Activated naive CD4-positive, alpha-beta T cell treated with anti-CD3 and anti-CD28 coated beads, Interleukin-2, amount 50 U/mL, for 24 hours (primary cell): ENCODE data around the gene TANGO6.

Experiments used
- H3K27ac Mint-ChIP-seq: one replicate; pipeline ENCODE4 v1.8.0; 2021; ENCODE audit warnings: mild to moderate bottlenecking, mixed read lengths
- H3K27me3 Mint-ChIP-seq: one replicate; pipeline ENCODE4 v1.8.0; 2021; ENCODE audit warnings: mixed read lengths
- H3K36me3 Mint-ChIP-seq: one replicate; pipeline ENCODE4 v1.8.0; 2021; ENCODE audit warnings: mixed read lengths
- H3K4me1 Mint-ChIP-seq: one replicate; pipeline ENCODE4 v1.8.0; 2021; ENCODE audit warnings: mixed read lengths
- H3K4me3 Mint-ChIP-seq: one replicate; pipeline ENCODE4 v1.8.0; 2021; ENCODE audit warnings: mild to moderate bottlenecking, mixed read lengths
- H3K9me3 Mint-ChIP-seq: one replicate; pipeline ENCODE4 v1.8.0; 2021; ENCODE audit warnings: mixed read lengths

The TANGO6 gene

DNA sequence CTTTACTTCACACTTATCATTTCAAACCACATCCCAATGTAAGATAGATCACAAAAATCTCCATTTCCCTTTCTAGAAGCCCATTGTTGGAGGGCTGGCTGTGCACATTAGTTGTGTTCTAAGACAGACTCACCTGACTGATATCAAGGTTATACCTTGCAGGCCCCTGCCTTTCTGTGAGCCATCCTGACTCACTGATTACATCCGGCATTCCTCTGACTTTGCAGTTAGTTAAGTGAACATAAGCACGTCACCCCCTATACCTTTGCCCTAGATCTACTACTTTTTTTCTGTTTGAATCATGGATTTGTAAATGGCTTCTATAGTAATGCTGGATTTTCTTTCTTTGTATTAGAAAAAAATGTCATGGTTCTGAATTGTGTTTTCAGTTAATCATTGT is 78.3 kb downstream of the TANGO6 start:
- H3K27ac Mint-ChIP-seq: no peak overlapping the region
- peaks cover 17% of the 10 kb centered on the region for H3K36me3 Mint-ChIP-seq
- H3K9me3 Mint-ChIP-seq: no peaks in the 10 kb centered on the region
- no peaks in the 10 kb centered on the region for H3K27me3 Mint-ChIP-seq
- no peak overlapping the region for H3K4me3 Mint-ChIP-seq
- no peaks in the 10 kb centered on the region for H3K4me1 Mint-ChIP-seq

DNA sequence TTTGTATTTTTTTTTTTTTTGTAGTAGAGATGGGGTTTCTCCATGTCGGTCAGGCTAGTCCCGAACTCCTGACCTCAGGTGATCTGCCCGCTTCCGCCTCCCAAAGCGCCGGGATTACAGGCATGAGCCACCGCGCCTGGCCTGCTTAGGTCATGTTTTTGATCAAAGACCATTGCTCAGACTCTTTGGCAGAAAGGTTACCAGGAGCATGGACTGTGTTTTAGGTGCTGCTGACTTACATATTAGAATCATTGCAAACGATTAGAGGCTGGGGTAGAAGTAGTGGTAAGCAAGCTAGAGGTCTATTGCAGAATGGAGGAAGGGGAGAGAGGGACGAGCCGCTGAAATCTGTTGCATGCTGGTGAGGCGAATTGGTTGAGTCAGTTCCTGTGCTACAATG is 79.8 kb downstream of the TANGO6 start:
- no peaks in the 10 kb centered on the region for H3K27me3 Mint-ChIP-seq
- no peaks in the 10 kb centered on the region for H3K4me1 Mint-ChIP-seq
- H3K27ac Mint-ChIP-seq: no peak overlapping the region
- H3K36me3 Mint-ChIP-seq: peaks cover 25% of the 10 kb centered on the region
- H3K4me3 Mint-ChIP-seq: no peak overlapping the region
- H3K9me3 Mint-ChIP-seq: no peaks in the 10 kb centered on the region

DNA sequence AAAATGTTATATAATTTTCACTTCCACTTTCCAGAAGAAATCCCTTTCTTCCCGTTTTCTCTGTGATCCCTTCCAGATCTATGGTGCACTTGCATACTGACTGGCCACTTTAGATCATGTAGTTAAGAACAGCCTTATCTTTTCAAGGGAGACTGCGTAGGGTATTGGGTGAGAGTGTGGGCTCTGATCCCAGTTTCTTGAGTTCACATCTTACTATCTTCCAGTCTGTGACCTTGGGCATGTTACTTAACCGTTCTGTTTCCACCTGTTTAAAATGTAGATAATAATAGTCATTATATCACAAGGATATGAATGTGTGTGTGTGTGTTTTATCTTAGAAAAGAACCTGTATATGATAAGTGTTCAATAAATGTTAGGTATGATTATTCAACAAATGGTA is 83.7 kb downstream of the TANGO6 start:
- Mint-ChIP-seq H3K36me3 (peaks cover 30% of the 10 kb centered on the region), H3K9me3 (no peaks in the 10 kb centered on the region), H3K4me3 (no peak overlapping the region), H3K27ac (no peak overlapping the region), H3K27me3 (no peaks in the 10 kb centered on the region), H3K4me1 (no peaks in the 10 kb centered on the region)

DNA sequence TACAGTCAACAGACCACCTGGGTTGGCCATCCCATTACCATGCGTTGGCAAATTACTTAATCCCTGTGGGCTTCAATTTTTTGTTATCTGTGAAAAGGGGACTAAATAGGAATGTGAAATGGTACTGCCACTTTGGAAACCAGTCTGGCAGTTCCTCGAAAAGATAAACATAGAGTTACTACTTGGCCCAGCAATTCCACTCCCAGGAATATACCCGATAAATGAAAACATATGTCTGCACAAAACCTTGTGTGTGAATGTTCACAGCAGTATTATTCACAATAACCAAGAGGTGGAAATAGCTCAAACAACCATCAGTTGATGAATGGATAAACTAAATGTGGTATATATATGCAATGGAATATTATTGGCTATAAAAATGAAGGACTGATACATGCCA is 87.9 kb downstream of the TANGO6 start:
- Mint-ChIP-seq H3K4me1 (no peaks in the 10 kb centered on the region), H3K4me3 (no peak overlapping the region), H3K27ac (no peak overlapping the region), H3K9me3 (no peaks in the 10 kb centered on the region), H3K36me3 (peaks cover 30% of the 10 kb centered on the region), H3K27me3 (no peaks in the 10 kb centered on the region)

DNA sequence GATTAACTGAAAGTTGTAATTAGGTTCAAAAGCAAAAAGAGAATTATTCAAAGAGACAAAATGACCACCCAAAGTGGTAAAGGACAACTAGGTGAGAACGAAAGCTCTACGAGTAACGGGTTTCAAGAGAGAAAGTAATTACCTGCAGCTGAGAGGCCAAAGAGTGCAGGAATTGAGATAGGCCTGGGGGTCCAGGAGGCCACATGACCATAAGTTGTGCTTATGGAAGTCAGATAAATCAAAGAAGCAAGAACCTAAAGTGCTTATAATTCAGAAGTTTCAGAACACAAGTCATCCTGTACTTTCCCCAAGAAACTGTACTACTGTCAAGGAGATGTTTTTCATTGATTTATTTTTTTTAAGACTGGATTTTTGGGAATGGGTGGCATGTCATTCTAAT is 91.1 kb downstream of the TANGO6 start:
- no peaks in the 10 kb centered on the region for H3K9me3 Mint-ChIP-seq
- H3K36me3 Mint-ChIP-seq: peaks cover 24% of the 10 kb centered on the region
- H3K4me1 Mint-ChIP-seq: no peaks in the 10 kb centered on the region
- H3K27me3 Mint-ChIP-seq: no peaks in the 10 kb centered on the region
- no peak overlapping the region for H3K4me3 Mint-ChIP-seq
- H3K27ac Mint-ChIP-seq: no peak overlapping the region

DNA sequence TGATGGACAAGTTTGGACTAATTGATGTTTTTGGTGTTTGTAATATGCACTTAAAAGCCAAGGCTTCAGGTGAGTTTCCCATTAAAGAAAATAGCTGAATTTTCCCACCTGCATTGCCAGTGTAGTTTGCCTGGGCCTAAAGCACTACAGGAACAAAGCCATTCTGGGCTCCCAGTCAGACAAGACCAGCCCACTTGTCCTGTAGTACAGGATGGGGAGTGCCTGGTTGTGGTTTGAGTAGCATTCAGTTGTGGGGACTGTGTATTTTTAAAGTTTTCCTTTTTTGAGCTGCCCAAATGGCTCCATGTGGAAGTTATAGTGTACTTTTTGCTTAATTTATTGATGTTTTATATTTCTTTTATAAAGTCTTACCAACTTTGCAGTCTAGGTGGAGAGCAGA is 91.7 kb downstream of the TANGO6 start:
- H3K27me3 Mint-ChIP-seq: no peaks in the 10 kb centered on the region
- H3K9me3 Mint-ChIP-seq: no peaks in the 10 kb centered on the region
- no peaks in the 10 kb centered on the region for H3K4me1 Mint-ChIP-seq
- peaks cover 23% of the 10 kb centered on the region for H3K36me3 Mint-ChIP-seq
- H3K27ac Mint-ChIP-seq: no peak overlapping the region
- no peak overlapping the region for H3K4me3 Mint-ChIP-seq

DNA sequence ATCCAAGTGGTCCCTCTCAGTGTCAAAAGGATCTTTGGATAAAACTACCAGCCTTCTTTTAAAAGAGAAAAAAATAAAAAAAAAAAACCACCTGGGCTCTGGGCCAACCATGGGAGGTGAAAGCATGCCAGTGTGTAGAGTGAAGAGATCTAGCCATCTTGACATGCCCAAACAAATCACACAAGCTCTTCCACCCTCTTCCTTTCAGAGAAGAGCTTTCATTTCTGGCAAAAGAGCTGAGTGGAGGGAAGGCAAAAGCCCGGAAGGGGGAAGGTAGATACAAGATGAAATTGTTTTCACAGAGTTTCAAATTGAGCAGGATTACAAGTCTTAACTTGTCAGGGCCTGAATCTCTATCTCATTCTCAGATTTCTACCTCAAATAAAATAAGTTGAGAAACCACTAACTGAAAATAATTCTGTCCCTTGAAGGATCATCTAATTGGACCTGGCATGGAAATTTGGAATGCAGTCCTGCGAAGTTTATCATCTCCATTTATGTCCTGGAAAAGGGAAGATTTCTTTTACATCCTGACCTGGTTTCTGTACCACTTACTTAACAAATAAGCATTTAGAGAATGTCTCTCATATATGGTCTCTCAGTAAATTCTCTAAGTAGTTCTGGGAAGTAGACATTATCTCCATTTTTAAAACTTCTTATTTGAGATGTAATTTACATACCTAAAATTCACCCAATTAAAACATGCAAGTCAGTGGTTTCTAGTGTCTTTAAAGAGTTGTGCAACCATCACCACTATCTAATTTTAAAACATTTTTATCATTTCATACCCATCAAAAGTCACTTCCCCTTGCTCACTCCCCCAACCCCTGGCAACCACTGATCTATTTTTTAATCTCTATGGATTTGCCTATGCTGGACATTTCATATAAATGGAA is 93.7 kb downstream of the TANGO6 start:
- H3K27ac Mint-ChIP-seq: no peak overlapping the region
- peaks cover 26% of the 10 kb centered on the region for H3K36me3 Mint-ChIP-seq
- H3K9me3 Mint-ChIP-seq: no peaks in the 10 kb centered on the region
- H3K4me3 Mint-ChIP-seq: no peak overlapping the region
- H3K4me1 Mint-ChIP-seq: no peaks in the 10 kb centered on the region
- H3K27me3 Mint-ChIP-seq: no peaks in the 10 kb centered on the region

DNA sequence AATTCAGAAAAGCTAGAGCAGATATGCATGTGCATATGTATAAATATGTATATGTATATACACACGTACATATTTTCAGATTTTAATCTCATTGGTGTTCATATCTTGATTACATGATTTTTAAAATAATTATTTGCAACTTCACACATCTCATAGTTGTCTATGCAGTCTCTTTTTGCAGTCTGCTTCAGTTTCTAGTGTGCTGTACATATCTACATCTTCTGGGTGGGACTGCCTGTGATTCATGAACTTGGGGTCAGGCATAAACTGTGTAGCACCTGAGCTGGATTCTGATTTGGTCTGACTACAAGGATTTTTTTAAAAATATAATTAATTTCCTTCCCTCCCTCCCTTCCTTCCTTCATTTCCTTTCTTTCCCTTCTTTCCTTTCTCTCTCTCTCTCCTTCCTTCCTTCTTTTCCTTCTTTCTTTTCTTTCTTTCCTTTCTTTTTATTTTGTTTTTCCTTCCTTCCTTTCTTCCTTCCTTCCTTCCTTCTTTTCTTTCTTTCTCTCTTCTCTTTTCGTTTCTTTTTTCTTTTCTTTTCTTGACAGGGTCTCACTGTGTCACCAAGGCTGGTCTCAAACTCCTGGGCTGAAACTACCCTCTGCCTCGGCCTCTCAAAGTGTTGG is 96.5 kb downstream of the TANGO6 start:
- H3K27ac Mint-ChIP-seq: no peak overlapping the region
- no peaks in the 10 kb centered on the region for H3K4me1 Mint-ChIP-seq
- H3K36me3 Mint-ChIP-seq: peaks cover 37% of the 10 kb centered on the region
- no peaks in the 10 kb centered on the region for H3K9me3 Mint-ChIP-seq
- H3K4me3 Mint-ChIP-seq: no peak overlapping the region
- H3K27me3 Mint-ChIP-seq: no peaks in the 10 kb centered on the region

DNA sequence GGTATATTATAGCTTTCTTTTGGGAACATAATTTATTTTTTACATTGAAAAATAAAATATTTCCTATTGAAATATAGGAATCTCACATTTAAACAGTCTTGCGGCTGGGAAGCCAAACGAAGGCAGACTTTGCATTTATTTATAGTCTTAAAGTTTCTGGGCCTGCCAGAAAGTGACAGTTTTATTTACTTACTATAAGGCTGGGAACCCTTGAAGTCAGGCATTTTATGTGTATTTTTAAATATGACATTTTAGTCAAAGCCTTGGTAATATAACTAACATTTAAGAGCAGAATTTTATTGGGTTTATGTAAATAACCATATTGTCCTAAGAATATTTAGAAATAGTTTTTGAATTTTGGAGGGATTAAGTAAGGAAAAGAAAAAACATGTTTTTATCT is 97.5 kb downstream of the TANGO6 start:
- H3K4me3 Mint-ChIP-seq: no peak overlapping the region
- no peak overlapping the region for H3K27ac Mint-ChIP-seq
- no peaks in the 10 kb centered on the region for H3K4me1 Mint-ChIP-seq
- H3K36me3 Mint-ChIP-seq: peaks cover 39% of the 10 kb centered on the region
- no peaks in the 10 kb centered on the region for H3K9me3 Mint-ChIP-seq
- no peaks in the 10 kb centered on the region for H3K27me3 Mint-ChIP-seq

DNA sequence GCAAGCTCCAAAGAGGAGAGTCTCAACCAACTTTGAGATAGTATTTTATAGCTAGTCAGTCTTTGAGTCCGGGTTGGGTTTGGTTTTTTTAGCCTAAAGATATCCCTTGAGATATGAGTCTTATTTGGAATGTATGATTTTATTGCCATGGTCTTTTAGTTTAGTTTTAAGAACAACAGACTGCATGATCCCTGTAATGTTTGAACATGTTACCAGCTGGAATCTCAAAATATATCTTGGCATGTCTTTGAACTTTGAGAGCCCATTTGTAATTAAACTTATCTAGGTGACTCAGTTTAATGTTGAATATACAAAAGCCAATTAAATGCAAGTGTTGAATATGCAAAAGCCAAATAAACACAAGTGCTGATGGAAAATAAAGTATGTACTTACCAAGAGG is 100.6 kb downstream of the TANGO6 start:
- no peak overlapping the region for H3K27ac Mint-ChIP-seq

DNA sequence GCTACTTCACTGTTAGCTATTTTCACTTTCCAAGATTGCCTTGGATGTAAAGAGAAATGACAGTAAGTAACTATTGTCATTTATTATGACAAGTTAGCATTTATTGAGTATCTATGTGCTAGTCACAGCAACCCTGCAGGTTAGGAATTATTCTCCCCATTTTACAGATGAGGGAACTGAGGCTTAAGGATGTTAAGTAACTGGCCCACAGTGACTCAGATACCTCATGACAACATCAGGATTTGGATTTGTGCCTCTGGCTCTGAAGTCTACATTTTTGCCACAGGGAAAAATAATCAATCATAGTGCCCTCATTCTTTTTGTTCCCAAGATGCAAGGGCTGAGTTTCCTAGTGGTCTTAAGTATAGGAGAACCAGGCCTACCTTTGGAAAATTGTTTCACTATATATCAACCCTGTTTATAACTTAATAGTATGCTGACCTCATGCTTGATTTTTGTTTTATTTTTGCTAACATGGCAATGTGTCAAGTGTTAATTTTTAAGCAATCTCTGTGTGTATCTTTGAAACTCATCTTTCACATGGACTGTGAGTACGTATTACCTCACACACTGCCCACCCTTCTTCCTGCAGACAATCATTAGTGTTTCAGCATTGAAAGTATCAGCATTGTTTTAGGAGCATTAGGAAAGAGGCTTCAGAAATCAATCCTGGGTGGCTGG is 105.0 kb downstream of the TANGO6 start:
- no peak overlapping the region for H3K27ac Mint-ChIP-seq
- no peaks in the 10 kb centered on the region for H3K27me3 Mint-ChIP-seq
- no peaks in the 10 kb centered on the region for H3K9me3 Mint-ChIP-seq
- no peaks in the 10 kb centered on the region for H3K4me1 Mint-ChIP-seq
- peaks cover 24% of the 10 kb centered on the region for H3K36me3 Mint-ChIP-seq
- H3K4me3 Mint-ChIP-seq: no peak overlapping the region

More for the DNA sequence above, 100.6 kb downstream of the TANGO6 start:
- Mint-ChIP-seq H3K9me3 (no peaks in the 10 kb centered on the region), H3K36me3 (peaks cover 35% of the 10 kb centered on the region), H3K27me3 (no peaks in the 10 kb centered on the region), H3K4me3 (no peak overlapping the region), H3K4me1 (no peaks in the 10 kb centered on the region)

DNA sequence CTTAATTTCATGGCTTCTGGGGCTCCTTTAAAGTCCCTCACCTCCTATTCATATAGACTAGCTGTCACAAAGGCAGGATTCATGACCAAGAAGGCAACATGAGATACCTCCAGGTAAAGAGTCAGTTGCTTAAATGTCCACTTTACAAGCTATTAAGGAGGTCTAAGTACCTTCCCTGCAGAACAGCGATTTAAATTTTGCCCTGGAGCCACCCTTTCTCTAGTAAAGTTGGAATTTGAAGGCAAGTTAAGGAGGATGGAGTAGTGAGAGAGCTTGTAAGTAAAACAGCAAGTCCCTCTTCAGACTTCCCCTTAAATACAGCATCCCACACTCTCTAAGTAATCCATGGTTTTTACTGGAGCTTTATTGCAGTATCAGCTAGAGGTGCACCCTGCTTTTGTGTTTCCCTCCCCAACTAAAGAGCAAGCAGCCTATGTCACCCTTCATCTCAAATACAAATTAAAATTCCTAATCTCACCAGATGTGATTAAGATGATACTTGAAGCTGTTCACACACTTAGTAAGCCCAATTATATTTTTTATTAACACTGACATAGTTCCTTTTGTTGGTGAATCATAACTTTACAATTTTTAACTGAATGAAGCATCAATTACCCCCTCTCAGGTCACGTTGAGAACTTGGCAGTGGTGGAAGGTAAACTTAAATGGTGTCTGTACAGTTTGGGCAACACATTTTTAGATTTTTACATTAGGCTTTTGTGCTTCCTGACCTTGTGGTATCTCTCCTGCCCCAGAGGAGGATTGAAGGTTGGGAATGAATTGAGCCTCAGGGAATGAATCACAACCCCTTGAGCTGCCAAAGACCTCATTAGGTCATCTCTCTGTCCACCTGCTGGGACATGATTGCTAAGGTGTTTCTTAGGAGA is 108.9 kb downstream of the TANGO6 start:
- H3K4me3 Mint-ChIP-seq: no peak overlapping the region
- H3K27me3 Mint-ChIP-seq: no peaks in the 10 kb centered on the region
- H3K4me1 Mint-ChIP-seq: no peaks in the 10 kb centered on the region
- no peaks in the 10 kb centered on the region for H3K9me3 Mint-ChIP-seq
- H3K27ac Mint-ChIP-seq: no peak overlapping the region
- peaks cover 5% of the 10 kb centered on the region for H3K36me3 Mint-ChIP-seq

DNA sequence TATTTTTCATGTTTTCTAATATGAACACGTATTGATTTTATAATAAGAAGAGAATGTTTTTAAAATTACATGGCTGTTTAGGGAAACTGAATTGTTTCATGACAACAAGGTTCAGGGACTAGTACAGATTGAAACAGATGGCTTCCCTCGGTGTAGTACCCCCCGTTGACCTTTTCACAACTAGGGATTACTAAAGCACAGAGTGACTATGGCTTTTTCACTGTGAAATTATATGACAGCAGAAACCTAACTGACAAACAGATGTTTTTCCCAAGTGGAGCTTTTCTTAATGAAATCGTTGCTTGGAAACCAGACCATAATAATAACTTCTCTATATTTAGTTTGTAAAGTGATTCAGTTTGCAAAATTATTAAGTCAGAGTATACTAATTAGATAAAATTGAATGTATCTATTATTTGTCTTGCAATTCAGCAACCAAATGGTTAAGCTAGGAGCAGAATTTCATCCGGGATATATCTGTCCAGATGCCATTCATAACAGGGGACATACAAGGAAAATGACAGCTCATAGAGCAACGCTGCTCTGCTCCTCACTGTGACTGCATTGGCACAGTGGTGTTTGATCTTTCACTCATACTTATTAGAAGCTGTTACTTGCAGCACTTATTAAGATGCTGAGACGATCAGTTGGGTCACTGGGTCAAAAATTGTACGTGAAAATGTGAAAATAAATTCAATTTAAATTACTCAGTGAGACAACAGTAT is 111.7 kb downstream of the TANGO6 start:
- Mint-ChIP-seq H3K27ac (no peak overlapping the region), H3K27me3 (no peaks in the 10 kb centered on the region), H3K9me3 (no peaks in the 10 kb centered on the region), H3K4me1 (no peaks in the 10 kb centered on the region), H3K4me3 (no peak overlapping the region), H3K36me3 (peaks cover 1% of the 10 kb centered on the region)

DNA sequence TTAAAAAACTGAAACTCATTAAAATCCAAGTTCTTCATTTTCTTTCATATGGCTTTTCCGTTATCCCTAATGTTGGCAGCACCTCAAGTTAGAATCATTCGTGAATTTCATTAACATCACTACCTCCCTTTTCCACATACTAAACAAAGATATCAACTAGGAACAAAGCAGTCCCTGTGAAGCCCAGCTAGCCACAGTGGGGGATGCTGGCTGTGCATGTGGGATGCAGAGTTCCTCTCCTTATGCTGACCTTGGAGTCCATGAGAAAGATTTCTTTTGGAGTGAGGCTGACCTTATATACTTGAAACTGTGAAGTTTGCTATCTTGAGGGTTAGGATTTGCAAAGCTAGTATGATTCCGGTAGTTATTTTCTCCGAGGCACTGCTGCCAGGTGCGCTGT is 117.6 kb downstream of the TANGO6 start:
- Mint-ChIP-seq H3K36me3 (peaks cover 12% of the 10 kb centered on the region), H3K27me3 (no peaks in the 10 kb centered on the region), H3K9me3 (no peaks in the 10 kb centered on the region), H3K27ac (no peak overlapping the region), H3K4me3 (no peak overlapping the region), H3K4me1 (no peaks in the 10 kb centered on the region)
